GM18505 (cell line): Measurements from ENCODE around the gene MYLK3.
"Not testable (repeated sequence)": the region's sequence is repeated elsewhere in the genome, so short reads cannot be mapped to it uniquely, and the experiment has no call there.

Source experiments
- ATAC-seq: cut with Tn5 transposase; IDR thresholded peaks from one replicate; pipeline ENCODE4 v1.9.1; 2021; ENCODE audit not compliant: unreplicated experiment
- POLR2A ChIP-seq: IDR thresholded peaks from 4 replicates; pipeline ENCODE4 v1.6.1; 2011; ENCODE audit warnings: borderline replicate concordance; ENCODE audit not compliant: insufficient read depth, insufficient read length; ENCODE audit errors: extremely low read depth

The MYLK3 gene

DNA sequence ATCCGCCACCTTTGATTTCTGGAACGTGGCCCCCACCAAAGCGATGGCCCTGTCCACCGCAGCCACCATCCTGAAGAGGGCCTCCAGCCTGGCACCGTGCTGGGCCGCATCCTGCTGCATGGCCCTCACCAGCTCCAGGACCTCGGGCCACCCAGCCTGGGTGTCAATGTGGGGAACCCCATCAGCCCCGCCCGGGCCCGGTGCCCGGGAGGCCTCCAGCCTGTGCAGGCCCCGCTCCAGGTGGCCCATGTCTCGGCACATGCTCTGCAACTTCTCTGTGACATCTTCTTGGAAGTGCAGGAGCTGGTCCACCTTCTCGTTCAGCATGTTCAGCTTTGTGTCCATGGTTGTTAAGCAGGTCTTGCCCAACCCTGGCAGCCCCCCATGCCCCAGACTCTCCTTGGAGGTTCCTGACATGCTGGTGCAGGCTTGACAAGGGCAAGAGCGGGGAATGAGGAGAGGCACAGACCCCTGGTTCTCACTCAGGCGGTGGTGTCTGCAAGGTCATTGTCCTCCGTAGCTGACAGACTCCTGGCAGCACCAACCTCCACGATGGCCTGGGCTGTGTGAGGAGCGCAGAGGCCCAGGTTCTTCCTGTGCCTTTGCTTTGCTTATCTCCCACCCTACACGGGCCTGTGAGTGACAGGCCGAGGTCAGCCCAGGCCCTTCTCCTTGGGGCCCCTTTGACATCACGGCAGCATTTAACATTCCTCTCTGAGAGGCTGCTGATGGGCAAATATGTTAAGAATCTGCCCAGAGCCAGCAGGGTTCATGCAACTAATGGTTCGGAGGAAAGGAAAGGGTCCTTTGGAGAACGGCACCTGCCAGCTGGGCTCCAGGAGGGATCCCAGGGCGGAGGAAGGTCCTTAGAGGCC lies at the start of gene MYLK3:
Gene MYLK3, minus strand, starts transcription at position 568 of the 875 bp plus-strand sequence. Its CDS starts 151 bp downstream, at position 417.
- ATAC-seq: no peak
- no peak for TF ChIP-seq POLR2A

DNA sequence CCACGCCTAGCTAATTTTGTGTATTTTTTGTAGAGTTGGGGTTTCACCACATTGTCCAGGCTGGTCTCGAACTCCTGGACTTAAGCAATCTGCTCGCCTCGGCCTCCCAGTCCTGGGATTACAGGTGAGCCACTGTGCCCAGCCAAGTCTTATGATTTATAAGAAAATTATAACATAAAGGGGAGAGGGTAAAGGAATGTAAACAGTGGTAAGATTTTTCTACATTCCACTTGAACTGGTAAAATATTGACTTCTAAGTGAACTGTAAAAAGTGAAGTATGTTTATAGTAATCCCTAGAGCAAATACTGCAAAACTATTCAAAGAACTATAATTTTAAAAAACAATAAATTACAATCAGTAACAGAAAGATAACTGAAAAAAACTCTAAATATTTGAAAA lies 49.4 kb upstream of the MYLK3 start:
- no peak for ATAC-seq
- no peak for TF ChIP-seq POLR2A

DNA sequence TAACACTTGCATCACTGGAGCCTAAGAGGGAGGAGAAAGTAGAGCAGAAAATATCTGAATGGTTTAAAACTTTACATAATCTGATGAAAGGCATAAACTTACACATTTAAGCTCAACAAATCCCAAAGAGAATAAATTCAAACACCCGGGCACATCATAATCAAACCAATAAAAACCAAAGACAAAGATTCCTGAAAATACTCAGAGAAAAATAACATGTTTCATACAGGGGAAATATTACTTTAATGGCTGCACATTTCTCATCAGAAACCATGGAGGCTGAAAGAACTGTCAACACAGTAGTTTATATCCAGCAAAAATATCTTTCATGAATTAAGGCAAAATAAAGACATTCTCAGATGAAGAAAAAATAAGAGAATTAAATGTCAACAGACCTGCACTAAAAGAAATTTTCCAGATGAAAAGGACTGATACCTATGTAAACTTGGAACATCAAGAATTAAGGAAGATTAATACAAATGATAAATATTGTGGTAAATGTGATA lies 48.7 kb upstream of the MYLK3 start:
- ATAC-seq: no peak
- TF ChIP-seq POLR2A: no peak

DNA sequence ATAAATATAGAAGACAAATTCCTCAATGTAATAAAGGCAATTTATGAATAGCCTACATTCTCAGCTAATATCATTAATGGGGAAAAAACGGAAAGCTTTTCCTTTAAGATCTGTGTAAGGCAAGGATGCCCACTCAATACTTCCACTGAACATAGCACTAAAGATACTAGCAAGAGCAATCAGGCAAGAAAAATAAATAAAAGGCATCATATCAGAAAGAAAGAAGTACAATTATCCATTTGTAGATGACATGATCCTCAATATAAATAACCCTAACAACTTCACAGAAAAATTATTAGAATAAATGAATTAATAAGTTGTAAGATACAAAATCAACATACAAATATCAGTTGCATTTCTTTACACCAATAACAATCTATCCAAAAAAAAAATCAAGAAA lies 45.7 kb upstream of the MYLK3 start:
- no peak for TF ChIP-seq POLR2A
- ATAC-seq: no peak

DNA sequence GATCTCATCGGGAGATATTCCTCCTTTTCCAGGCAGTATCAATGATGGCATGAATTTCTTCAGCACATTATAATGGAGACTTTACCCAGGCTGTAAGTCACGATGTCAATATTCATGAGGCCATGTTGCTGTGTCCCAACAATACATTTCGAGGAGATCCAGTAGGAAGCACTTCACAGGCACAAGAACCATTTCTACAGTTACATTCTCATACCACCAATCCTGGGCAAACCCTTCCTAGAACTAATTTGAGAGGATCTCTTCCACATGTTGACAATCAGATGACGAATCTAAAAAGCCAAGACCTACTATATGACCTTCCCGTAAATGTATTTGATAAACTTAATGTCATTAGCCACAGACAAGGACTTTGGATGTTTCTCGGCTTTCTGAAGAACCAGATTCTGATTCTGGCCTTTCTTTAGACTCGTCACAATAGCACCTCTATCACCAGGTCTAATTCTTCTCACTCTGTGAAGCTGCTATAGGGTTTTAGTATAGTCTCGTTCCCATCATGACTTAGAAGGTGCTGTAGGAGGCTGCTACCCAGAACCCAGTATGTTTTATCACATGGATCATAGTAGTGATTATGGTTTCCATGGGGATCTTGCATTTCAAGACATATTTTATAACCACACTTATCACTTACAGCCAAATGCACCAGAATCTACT lies 42.6 kb upstream of the MYLK3 start:
- ATAC-seq: no peak
- TF ChIP-seq POLR2A: no peak

DNA sequence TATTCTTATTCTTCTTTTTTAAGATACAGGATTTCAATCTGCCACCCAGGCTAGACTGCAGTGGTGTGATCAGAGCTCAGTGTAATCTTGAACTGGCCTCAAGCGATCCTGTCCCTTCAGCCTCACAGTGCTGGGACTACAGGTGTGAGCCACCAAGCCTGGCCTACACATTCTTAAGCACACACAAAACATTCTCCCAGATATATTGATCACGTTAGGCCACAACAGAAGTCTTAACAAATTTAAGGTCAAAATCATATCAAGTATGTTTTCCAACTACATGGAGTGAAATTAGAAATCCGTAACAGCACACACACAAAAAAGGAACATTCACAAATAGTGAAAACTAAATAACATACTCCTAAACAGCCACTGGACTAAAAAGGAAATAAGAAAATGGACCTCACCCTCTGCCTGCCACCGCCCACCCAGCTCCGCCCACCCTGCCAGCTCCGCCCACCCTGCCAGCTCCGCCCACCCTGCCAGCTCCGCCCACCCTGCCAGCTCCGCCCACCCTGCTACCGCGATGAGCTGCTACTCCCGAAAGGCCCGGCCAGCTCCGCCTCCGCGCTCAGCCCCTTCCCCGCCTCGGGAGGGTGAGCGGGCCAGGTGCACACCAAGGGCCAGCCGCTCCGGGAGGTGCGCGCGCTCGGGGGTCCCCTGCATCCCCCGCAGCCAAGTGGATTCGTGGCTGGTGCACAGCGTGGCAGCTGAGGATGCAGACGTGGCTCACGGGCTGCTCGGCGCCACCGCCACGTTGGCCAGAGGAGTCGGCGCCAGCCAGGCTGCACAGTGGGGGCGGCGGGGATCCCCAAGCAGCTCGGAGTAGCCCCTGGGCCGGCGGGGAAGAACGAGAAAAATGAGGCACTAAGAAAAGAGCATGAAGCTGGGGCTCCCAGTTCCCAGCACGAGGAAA lies 41.6 kb upstream of the MYLK3 start:
- TF ChIP-seq POLR2A: peak; percentile 66

DNA sequence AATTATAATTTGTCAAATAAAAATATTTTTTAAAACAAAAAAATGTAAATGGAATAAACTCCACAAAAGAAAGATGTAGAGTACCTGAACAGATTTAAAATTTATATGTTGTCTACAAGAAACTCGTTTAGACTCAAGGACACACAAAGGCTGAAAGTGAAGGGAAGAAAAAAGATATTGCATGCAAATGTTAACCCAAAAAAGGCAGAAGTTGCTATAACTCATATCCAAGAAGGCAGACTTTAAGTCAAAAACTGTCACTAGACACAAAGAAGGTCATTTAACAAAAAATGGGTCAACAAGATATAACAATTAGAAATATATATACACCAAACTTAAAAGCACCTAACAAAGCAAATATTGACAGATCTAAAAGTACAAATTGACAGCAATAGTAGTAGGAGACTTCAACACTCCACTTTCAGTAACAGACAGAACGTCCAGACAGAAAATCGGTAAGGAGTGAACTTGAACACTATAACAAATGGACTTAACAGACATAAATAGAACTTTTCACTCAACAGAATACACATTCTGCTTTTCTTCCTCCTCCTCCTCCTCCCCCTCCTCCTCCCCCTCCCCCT lies 40.8 kb upstream of the MYLK3 start:
- no peak for TF ChIP-seq POLR2A
- ATAC-seq: no peak

More for the DNA sequence above, 41.6 kb upstream of the MYLK3 start:
- peak; percentile 87 for ATAC-seq

DNA sequence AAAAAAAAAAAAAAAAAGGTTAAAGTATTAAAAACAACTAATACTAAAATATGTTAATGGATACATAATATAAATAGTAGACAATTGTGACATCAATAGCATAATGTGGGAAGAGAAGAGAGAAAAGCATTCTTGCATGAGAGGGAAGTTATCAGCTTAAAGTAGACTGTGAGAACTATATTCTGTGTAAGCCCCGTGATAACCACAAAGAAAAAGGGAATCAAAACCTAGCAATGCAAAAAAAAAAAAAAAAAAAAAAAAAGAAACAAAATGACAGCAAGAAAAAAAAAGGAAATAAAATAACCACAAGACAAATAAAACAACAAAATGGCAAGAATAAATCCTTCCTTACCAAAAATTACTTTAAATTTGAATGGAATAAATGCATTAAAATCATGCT lies 39.8 kb upstream of the MYLK3 start:
- no peak for ATAC-seq
- no peak for TF ChIP-seq POLR2A

DNA sequence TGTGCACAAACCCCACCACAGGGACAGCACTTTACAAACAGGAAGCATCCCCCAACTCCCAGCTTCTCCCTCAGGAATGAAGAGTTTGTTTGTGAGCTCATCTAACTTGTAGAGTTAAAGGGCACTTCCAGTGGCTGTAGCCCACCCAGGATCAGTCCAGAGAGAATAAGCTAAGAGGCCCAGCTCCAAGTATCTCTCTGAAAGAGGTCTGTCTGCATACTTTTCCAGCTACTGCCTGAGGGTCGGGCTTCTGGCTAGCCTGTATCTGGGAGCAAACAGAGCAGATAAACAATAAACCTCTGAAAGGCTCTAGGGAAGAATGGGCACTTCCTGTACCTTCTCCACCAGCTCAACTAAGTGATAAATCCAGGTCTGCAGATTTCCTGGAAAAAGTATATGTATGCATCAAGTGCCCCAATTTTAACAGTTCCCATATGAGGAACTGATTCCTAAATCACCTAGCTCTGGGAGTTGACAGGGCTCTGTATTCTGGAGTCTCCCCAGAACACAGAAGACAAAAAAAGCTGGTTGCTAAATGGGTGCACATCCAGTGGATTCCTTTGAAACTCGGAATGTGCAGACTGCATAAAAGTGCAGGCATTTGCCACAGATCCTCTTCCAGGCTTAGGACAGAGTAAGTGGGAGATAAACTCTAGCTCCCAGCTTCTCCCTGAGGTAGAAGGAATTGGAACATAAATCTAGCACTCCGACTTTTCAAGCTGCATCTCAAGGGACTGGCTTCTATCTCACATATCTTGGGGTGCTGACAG lies 37.1 kb upstream of the MYLK3 start:
- ATAC-seq: no peak
- no peak for TF ChIP-seq POLR2A

DNA sequence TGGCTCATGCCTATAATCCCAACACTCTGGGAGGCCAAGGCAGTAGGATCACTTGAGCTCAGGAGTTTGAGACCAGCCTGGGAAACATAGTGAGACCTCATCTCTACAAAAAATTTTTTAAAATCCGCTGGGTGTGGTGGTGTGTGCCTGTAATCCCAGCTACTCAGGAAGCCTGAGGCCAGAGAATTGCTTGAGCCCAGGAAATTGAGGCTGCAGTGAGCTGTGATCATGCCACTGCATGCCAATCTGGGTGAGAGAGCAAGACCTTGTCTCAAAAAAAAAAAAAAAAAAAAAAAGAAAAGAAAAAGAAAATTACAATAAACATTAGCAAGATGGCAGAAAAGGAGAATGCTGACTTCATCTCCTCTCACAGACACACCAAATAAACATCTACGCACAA lies 36.4 kb upstream of the MYLK3 start:
- ATAC-seq: not testable (repeated sequence)

DNA sequence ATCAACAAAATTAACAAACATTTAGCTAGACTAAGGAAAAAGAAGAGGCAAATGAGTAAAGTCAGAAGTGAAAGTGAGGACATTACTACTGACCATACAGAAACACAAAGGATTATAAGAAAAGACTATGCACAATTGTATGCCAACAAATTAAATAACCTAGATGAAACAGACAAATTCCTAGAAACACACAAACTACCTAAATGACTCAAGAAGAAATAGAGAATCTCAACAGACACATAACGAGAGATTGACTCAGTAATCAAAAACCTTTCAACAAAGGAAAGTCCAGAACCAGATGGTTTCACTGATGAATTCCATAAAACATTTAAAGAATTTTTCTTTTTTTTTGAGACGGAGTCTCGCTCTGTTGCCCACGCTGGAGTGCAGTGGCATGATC lies 35.7 kb upstream of the MYLK3 start:
- ATAC-seq: no peak

DNA sequence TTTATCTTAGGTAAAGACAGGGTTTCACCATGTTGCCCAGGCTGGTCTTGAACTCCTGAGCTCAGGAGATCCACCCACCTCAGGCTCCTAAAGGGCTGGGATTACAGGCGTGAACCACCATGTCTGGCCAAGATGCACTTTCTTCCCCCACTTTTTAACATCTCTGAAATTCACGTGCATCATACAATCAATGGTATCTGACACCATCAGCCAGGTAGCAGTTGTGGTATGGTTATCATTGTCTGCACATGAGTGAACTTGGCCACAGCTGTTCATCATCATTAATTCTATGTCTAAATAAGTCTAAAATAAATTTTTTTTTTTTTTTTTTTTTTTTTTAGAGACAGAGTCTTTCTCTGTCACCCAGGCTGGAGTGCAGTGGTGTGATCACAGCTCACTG lies 34.2 kb upstream of the MYLK3 start:
- no peak for ATAC-seq
- TF ChIP-seq POLR2A: no peak

More for the DNA sequence above, 35.7 kb upstream of the MYLK3 start:
- no peak for TF ChIP-seq POLR2A
